ENCODE measurements around the gene MAGIX. TPM values are rescaled to one million over a fixed set of nuclear protein-coding genes. Genes with fewer than 3 reads are reported as not detected.
A peak's percentile ranks its signal among the peaks of the same experiment; 100 is the strongest.
"Not testable (repeated sequence)": the region's sequence is repeated elsewhere in the genome, so short reads cannot be mapped to it uniquely, and the experiment has no call there.

Gene MAGIX
- 1.9 and 2.2 TPM in 2 replicates for total RNA-seq

GRCh38 chrX:49162620-49163019 is at the start of gene MAGIX:
Gene MAGIX (plus strand): TSS chrX:49162758. CDS start chrX:49162890, 132 bp downstream.
- DNase-seq (ENCODE audit: low read depth): no peak
- peak within 1 kb of the TSS; percentile 44 for H3K4me3 ChIP-seq (ENCODE audit: low read depth, low read length)
- TF ChIP-seq CTCF (IDR thresholded peaks at IDR 0.05; ENCODE audit: insufficient read depth, low read depth, low read length): no peak

GRCh38 chrX:49116076-49116475 is 46.5 kb upstream of the MAGIX start:
- no peak for DNase-seq (ENCODE audit: low read depth)
- TF ChIP-seq CTCF (IDR thresholded peaks at IDR 0.05; ENCODE audit: insufficient read depth, low read depth, low read length): no peak
- no peak overlapping the region for H3K4me3 ChIP-seq (ENCODE audit: low read depth, low read length)

- TF ChIP-seq CTCF (IDR thresholded peaks at IDR 0.05; ENCODE audit: insufficient read depth, low read depth, low read length): no peak
- H3K4me3 ChIP-seq (ENCODE audit: low read depth, low read length): no peak overlapping the region
- DNase-seq (ENCODE audit: low read depth): no peak
Measured at GRCh38 chrX:49116716-49117115, 45.8 kb upstream of the MAGIX start.

- no peak for TF ChIP-seq CTCF (IDR thresholded peaks at IDR 0.05; ENCODE audit: insufficient read depth, low read depth, low read length)
- no peak overlapping the region for H3K4me3 ChIP-seq (ENCODE audit: low read depth, low read length)
- no peak for DNase-seq (ENCODE audit: low read depth)
Measured at GRCh38 chrX:49117581-49117980, 45.0 kb upstream of the MAGIX start.

GRCh38 chrX:49120091-49120490 is 42.5 kb upstream of the MAGIX start:
- TF ChIP-seq CTCF (IDR thresholded peaks at IDR 0.05; ENCODE audit: insufficient read depth, low read depth, low read length): no peak
- no peak overlapping the region for H3K4me3 ChIP-seq (ENCODE audit: low read depth, low read length)
- no peak for DNase-seq (ENCODE audit: low read depth)

GRCh38 chrX:49122499-49122898 is 40.1 kb upstream of the MAGIX start:
- H3K4me3 ChIP-seq (ENCODE audit: low read depth, low read length): peak overlapping the region; percentile 86
- no peak for TF ChIP-seq CTCF (IDR thresholded peaks at IDR 0.05; ENCODE audit: insufficient read depth, low read depth, low read length)
- no peak for DNase-seq (ENCODE audit: low read depth)

GRCh38 chrX:49127742-49128258 is 34.8 kb upstream of the MAGIX start:
- not testable (repeated sequence) for DNase-seq (ENCODE audit: low read depth); H3K4me3 ChIP-seq (ENCODE audit: low read depth, low read length)
